ENCODE data around the gene SPTBN4. TPM values are rescaled to one million over a fixed set of nuclear protein-coding genes. Genes with fewer than 3 reads are reported as not detected.

Gene SPTBN4
- total and polyA plus RNA-seq, 2 donors (not counting 1 experiment from before 2014, with no cell fraction given): 0.03 to 0.67 TPM

DNA sequence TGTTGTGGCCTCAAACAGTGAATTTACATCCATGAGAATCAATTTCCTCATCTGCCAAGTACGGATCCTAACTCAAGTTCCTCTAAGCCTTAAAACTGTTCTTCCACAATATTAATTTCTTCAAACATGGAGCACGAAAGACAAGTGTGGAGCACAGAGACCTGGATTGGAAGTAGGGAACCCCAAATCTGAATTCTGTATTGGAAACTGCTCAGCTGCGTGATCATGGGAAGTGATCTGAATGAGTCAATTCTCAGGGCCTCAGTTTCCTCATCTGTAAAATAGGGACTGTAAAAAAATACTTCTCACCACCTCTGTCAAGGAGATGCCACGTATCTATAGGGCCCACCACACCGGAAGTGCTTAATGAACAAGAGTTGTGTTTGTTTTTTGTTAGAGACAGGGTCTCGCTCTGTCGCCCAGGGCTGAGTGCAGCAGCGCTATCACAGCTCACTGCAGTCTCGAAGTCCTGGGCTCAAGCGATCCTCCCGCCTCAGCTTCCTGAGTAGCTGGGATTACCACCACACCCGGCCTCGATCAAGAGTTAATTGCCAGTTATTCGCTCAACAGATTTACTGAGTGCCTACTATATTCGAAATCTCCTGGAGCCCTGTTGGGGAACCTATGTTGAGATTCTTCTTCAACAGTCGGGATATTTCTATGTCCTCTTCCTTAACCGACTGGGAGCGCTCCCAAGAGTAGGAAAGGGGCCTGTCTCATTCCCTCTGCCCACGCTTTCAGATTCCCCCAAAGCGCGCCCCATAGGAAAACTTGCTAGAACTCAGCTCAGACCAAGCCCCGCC, 24.3 kb upstream of the SPTBN4 start:
- Histone ChIP-seq H3K36me3 (replicated peaks in 1 of 2; ENCODE audit: control extremely low read depth in 1 of 2, control insufficient read depth in 1 of 2, extremely low read depth in 1 of 2, insufficient read depth in 2 of 2, low read length in 1 of 2) (peaks cover 2 to 16% of the 10 kb centered on the region in 2 experiments), H3K4me3 (ENCODE audit: control extremely low read depth in 1 of 5, extremely low read depth in 1 of 5, insufficient read depth in 1 of 5, low read depth in 2 of 5, low read length in 4 of 5) (peak overlapping the region; percentile 57 to 96 (median 91)), H4K20me1 (ENCODE audit: control insufficient read depth, insufficient read depth, low read length, poor library complexity, severe bottlenecking) (peaks cover 23% of the 10 kb centered on the region), H3K9me3 (ENCODE audit: control extremely low read depth in 1 of 3, control insufficient read depth in 2 of 3, insufficient read depth in 1 of 3, low read length in 2 of 3) (no peaks in the 10 kb centered on the region), H3K27me3 (replicated peaks in 1 of 4; ENCODE audit: control extremely low read depth in 1 of 4, control insufficient read depth in 3 of 4, insufficient read depth in 4 of 4, low read length in 3 of 4) (no peaks in the 10 kb centered on the region), H3K4me1 (ENCODE audit: control insufficient read depth in 2 of 2, insufficient read depth in 2 of 2, low read length in 2 of 2) (peaks cover 12% of the 10 kb centered on the region in 2 donors), H3K27ac (ENCODE audit: low read length in 2 of 2) (peak overlapping the region; percentile 45 to 67), H2AFZ (ENCODE audit: insufficient read depth, low read depth, low read length, poor library complexity, severe bottlenecking) (peak overlapping the region; percentile 27), H3K9ac (ENCODE audit: low read length) (peak overlapping the region; percentile 84), H3K4me2 (replicated peaks; ENCODE audit: low read depth, low read length, poor library complexity, severe bottlenecking) (peak overlapping the region; percentile 95), H3K79me2 (ENCODE audit: control insufficient read depth, insufficient read depth, low read length) (peaks cover 46% of the 10 kb centered on the region)
- TF ChIP-seq, protein P1, sequence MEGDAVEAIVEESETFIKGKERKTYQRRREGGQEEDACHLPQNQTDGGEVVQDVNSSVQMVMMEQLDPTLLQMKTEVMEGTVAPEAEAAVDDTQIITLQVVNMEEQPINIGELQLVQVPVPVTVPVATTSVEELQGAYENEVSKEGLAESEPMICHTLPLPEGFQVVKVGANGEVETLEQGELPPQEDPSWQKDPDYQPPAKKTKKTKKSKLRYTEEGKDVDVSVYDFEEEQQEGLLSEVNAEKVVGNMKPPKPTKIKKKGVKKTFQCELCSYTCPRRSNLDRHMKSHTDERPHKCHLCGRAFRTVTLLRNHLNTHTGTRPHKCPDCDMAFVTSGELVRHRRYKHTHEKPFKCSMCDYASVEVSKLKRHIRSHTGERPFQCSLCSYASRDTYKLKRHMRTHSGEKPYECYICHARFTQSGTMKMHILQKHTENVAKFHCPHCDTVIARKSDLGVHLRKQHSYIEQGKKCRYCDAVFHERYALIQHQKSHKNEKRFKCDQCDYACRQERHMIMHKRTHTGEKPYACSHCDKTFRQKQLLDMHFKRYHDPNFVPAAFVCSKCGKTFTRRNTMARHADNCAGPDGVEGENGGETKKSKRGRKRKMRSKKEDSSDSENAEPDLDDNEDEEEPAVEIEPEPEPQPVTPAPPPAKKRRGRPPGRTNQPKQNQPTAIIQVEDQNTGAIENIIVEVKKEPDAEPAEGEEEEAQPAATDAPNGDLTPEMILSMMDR (IDR thresholded peaks at IDR 0.05): no peak
- TF ChIP-seq EZH2 (IDR thresholded peaks at IDR 0.05; ENCODE audit: borderline replicate concordance, insufficient read depth, low read depth, low read length, poor library complexity, severe bottlenecking): no peak
- DNase-seq (no peak), ATAC-seq (ENCODE audit: low read depth) (no peak)
- Mint-ChIP-seq H3K9me3 (ENCODE audit: insufficient read depth) (no peaks in the 10 kb centered on the region), H3K4me1 (peaks cover 28% of the 10 kb centered on the region), H3K4me3 (peak overlapping the region; percentile 97), H3K27me3 (no peaks in the 10 kb centered on the region), H3K27ac (peak overlapping the region; percentile 95)
- CTCF ChIA-PET: interaction anchor here (0.8 to 5.6 kb wide), 8 partner anchors 9 to 161 kb away, joined by 3 to 87 read pairs (median 5); partner anchors contain the start of gene SERTAD1
- POLR2A ChIA-PET: interaction anchor here (0.9 to 3.7 kb wide), 8 partner anchors 9 to 163 kb away, joined by 3 to 63 read pairs (median 10); partner anchors contain the start of genes BLVRB, C19orf47, PLD3 and SERTAD1
- intact Hi-C loops (cut with micrococcal nuclease): loop anchor here (1.0 to 5.0 kb wide), 7 partner anchors 7 to 820 kb away; partner anchors contain the start of genes HNRNPUL1, MIA, RAB4B and SHKBP1
- 12% methylated on average over 18 of the region's 22 CpGs for WGBS (ENCODE audit: insufficient coverage)

Data from B cell (primary cell).